Keratinocyte (primary cell): Measurements from ENCODE around the gene FOCAD. TPM values are rescaled to one million over a fixed set of nuclear protein-coding genes. Genes with fewer than 3 reads are reported as not detected.

ENCODE experiments used
- DNase-seq: peaks from one replicate; pipeline ENCODE4 v3.0.0-alpha.2; 2011; ENCODE audit warnings: low read depth, missing footprints, low spot score
- FAIRE-seq: peaks from 2 replicates; lab custom pipeline; 2011; peaks lifted over from hg19 to GRCh38; lab: Jason Lieb, UNC
- H2AFZ ChIP-seq: 2 replicates; pipeline ENCODE4 v1.6.0; 2012; ENCODE audit warnings: low read length, control low read depth, inconsistent platforms; ENCODE audit not compliant: control insufficient read depth
- H3K27ac ChIP-seq: 2 replicates; pipeline ENCODE4 v1.5.1; 2011; ENCODE audit warnings: low read length; ENCODE audit not compliant: control insufficient read depth, insufficient read depth
- H3K27me3 ChIP-seq: 3 replicates; pipeline ENCODE4 v1.6.0; 2011; ENCODE audit warnings: low read length; ENCODE audit not compliant: control insufficient read depth, insufficient read depth; ENCODE audit errors: extremely low read depth
- H3K36me3 ChIP-seq, 2 experiments: 2 replicates in 1 of 2; 3 replicates in 1 of 2; pipeline ENCODE4 v1.5.1; 2011; ENCODE audit warnings: low read length in 2 of 2, mild to moderate bottlenecking in 1 of 2; ENCODE audit not compliant: control insufficient read depth in 2 of 2, insufficient read depth in 2 of 2; ENCODE audit errors: extremely low read depth in 1 of 2
- H3K4me1 ChIP-seq: 3 replicates; pipeline ENCODE4 v1.5.1; 2011; ENCODE audit warnings: low read length; ENCODE audit not compliant: control insufficient read depth, insufficient read depth; ENCODE audit errors: extremely low read depth
- H3K4me2 ChIP-seq: 3 replicates; pipeline ENCODE4 v1.6.0; 2011; ENCODE audit warnings: low read depth, low read length; ENCODE audit not compliant: control insufficient read depth, insufficient read depth; ENCODE audit errors: extremely low read depth
- H3K4me3 ChIP-seq, 3 experiments: fragments of 200-600 bp in 1 of 3; sonication (generic) in 1 of 3; 2 replicates in 2 of 3; 3 replicates in 1 of 3; pipeline ENCODE4 v1.5.1; 2011 to 2016; ENCODE audit warnings: low read length in 3 of 3, mild to moderate bottlenecking in 3 of 3, control low read depth in 2 of 3, inconsistent platforms in 1 of 3, low read depth in 1 of 3, mixed read lengths in 1 of 3, mixed run types in 1 of 3, moderate library complexity in 1 of 3; ENCODE audit not compliant: control insufficient read depth in 2 of 3, insufficient read depth in 2 of 3; ENCODE audit errors: extremely low read depth in 1 of 3
- H3K79me2 ChIP-seq: 2 replicates; pipeline ENCODE4 v1.6.0; 2012; ENCODE audit warnings: low read length; ENCODE audit not compliant: control insufficient read depth, insufficient read depth
- H3K9ac ChIP-seq: 3 replicates; pipeline ENCODE4 v1.6.0; 2011; ENCODE audit warnings: low read length; ENCODE audit not compliant: control insufficient read depth, insufficient read depth; ENCODE audit errors: extremely low read depth
- H3K9me1 ChIP-seq: 3 replicates; pipeline ENCODE4 v1.6.0; 2011; ENCODE audit warnings: low read length; ENCODE audit not compliant: control insufficient read depth, insufficient read depth; ENCODE audit errors: extremely low read depth
- H3K9me3 ChIP-seq: 2 replicates; pipeline ENCODE4 v1.5.1; 2012; ENCODE audit warnings: low read depth, low read length; ENCODE audit not compliant: control insufficient read depth
- H4K20me1 ChIP-seq: 3 replicates; pipeline ENCODE4 v1.6.0; 2011; ENCODE audit warnings: low read length; ENCODE audit not compliant: control insufficient read depth, insufficient read depth; ENCODE audit errors: extremely low read depth
- CTCF ChIP-seq, 3 experiments: IDR thresholded peaks in 1 of 3; conservative IDR thresholded peaks in 1 of 3; optimal IDR thresholded peaks in 1 of 3; 2 replicates in 2 of 3; 3 replicates in 1 of 3; pipeline versions ENCODE3 to v1.5.1; 2011; ENCODE audit warnings: low read length in 3 of 3, mild to moderate bottlenecking in 3 of 3, moderate library complexity in 2 of 3, control low read depth in 1 of 3, inconsistent platforms in 1 of 3; ENCODE audit not compliant: insufficient read depth in 2 of 3; ENCODE audit errors: extremely low read depth in 1 of 3
- EZH2 ChIP-seq: IDR thresholded peaks from one replicate; pipeline ENCODE4 v1.6.1; 2012; ENCODE audit warnings: inconsistent platforms, mild to moderate bottlenecking, low read length, moderate library complexity
- dilution Hi-C: fragments of 300-500 bp; cut with MboI; formaldehyde crosslinking; loops from one replicate; pipeline ENCODE4 v1.7.0; 2020; ENCODE audit warnings: low sequenced_read_pairs; ENCODE audit not compliant: extremely low pct_ligation_motif_present
- polyA plus RNA-seq, 5 experiments: library from polyadenylated mRNA; depleted of rRNA in 3 of 5; stranded (reverse) in 3 of 5; stranded (forward) in 1 of 5; unstranded in 1 of 5; fragments of >200 nt; gene quantifications; 1 replicate in 1 of 5; 2 replicates in 3 of 5; 3 replicates in 1 of 5; pipeline versions ENCODE4 v1.2.1 to v1.2.3, GENCODE V29; 2011 to 2012; ENCODE audit warnings: missing spikeins in 2 of 5, low read depth in 1 of 5, low replicate concordance in 1 of 5

FOCAD gene
- polyA plus RNA-seq, 1 donor (not counting 4 experiments of a cell fraction or from before 2014, with no cell fraction given) = 33.1 TPM

DNA sequence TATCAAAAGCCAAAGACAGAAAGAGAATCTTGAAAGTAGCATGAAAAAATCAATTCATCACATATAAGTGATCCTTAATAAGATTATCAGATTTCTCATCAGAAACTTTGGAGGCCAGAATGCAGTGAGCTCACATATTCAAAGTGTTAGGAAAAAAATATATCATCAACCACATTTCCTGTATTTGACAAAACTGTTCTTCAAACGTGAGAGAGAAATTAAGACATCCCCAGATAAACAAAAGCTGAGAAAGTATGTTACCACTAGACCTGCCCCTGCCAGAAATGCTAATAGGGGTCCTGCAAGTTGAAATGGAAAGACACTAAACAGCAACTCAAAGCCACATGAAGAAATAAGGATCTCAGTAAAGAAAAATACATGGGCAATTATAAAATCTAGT is 317.5 kb downstream of the FOCAD start:
- no peaks in the 10 kb centered on the region for H4K20me1 ChIP-seq
- FAIRE-seq (no peak), DNase-seq (no peak)
- no peaks in the 10 kb centered on the region for H3K9me1 ChIP-seq
- no peaks in the 10 kb centered on the region for H3K9me3 ChIP-seq
- peaks cover 0 to 2% of the 10 kb centered on the region in 2 experiments for H3K36me3 ChIP-seq
- no peaks in the 10 kb centered on the region for H3K27me3 ChIP-seq
- H2AFZ ChIP-seq = no peak overlapping the region
- no peak overlapping the region for H3K27ac ChIP-seq
- H3K4me3 ChIP-seq = no peak overlapping the region
- H3K4me2 ChIP-seq = no peak overlapping the region
- no peak overlapping the region for H3K9ac ChIP-seq
- no peaks in the 10 kb centered on the region for H3K4me1 ChIP-seq
- no peaks in the 10 kb centered on the region for H3K79me2 ChIP-seq
- TF ChIP-seq CTCF (optimal IDR thresholded peaks at IDR 0.05 in 1 of 3, IDR thresholded peaks at IDR 0.05 in 1 of 3, conservative IDR thresholded peaks at IDR 0.05 in 1 of 3; ENCODE audit: extremely low read depth in 1 of 3, insufficient read depth in 2 of 3, low read length in 3 of 3) = no peak
- dilution Hi-C loops = no loop called here

GRCh38 chr9:21002040-21002439 is 318.0 kb downstream of the FOCAD start:
- Histone ChIP-seq H2AFZ (no peak overlapping the region), H3K27me3 (no peaks in the 10 kb centered on the region), H4K20me1 (no peaks in the 10 kb centered on the region), H3K9me3 (no peaks in the 10 kb centered on the region), H3K36me3 (peaks cover 0 to 2% of the 10 kb centered on the region in 2 experiments), H3K4me2 (no peak overlapping the region), H3K4me3 (no peak overlapping the region), H3K9me1 (no peaks in the 10 kb centered on the region), H3K9ac (no peak overlapping the region), H3K27ac (no peak overlapping the region), H3K79me2 (no peaks in the 10 kb centered on the region), H3K4me1 (no peaks in the 10 kb centered on the region)
- no peak for FAIRE-seq
- dilution Hi-C loops = no loop called here
- no peak for TF ChIP-seq CTCF (optimal IDR thresholded peaks at IDR 0.05 in 1 of 3, IDR thresholded peaks at IDR 0.05 in 1 of 3, conservative IDR thresholded peaks at IDR 0.05 in 1 of 3; ENCODE audit: extremely low read depth in 1 of 3, insufficient read depth in 2 of 3, low read length in 3 of 3)
- no peak for TF ChIP-seq EZH2
- no peak for DNase-seq
